GM18499 (cell line): Measurements from ENCODE around the gene PLGLB2.
"Not testable (repeated sequence)": the region's sequence is repeated elsewhere in the genome, so short reads cannot be mapped to it uniquely, and the experiment has no call there.

Experiments
- ATAC-seq: cut with Tn5 transposase; IDR thresholded peaks from one replicate; pipeline ENCODE4 v1.9.1; 2021; ENCODE audit warnings: moderate number of reproducible peaks; ENCODE audit not compliant: insufficient read depth, unreplicated experiment

The PLGLB2 gene

GRCh38 chr2:87747791-87748190 lies at the start of gene PLGLB2:
Gene PLGLB2 (plus strand): TSS chr2:87748087. CDS start chr2:87748154, 67 bp downstream.
- not testable (repeated sequence) for ATAC-seq

GRCh38 chr2:87704572-87705323 lies 43.1 kb upstream of the PLGLB2 start:
- ATAC-seq = not testable (repeated sequence)

GRCh38 chr2:87708368-87708767 lies 39.5 kb upstream of the PLGLB2 start:
- ATAC-seq = not testable (repeated sequence)

- ATAC-seq = not testable (repeated sequence)
Measured at GRCh38 chr2:87727940-87728599, 19.8 kb upstream of the PLGLB2 start.

GRCh38 chr2:87740928-87741327 lies 7.0 kb upstream of the PLGLB2 start:
- not testable (repeated sequence) for ATAC-seq

GRCh38 chr2:87742393-87743108 lies 5.3 kb upstream of the PLGLB2 start:
- not testable (repeated sequence) for ATAC-seq

- not testable (repeated sequence) for ATAC-seq
Measured at GRCh38 chr2:87743638-87744037, 4.2 kb upstream of the PLGLB2 start.

- not testable (repeated sequence) for ATAC-seq
Measured at GRCh38 chr2:87745353-87745951, 2.4 kb upstream of the PLGLB2 start.

- not testable (repeated sequence) for ATAC-seq
Measured at GRCh38 chr2:87748524-87748923, 637 bp downstream of the PLGLB2 start.

- not testable (repeated sequence) for ATAC-seq
Measured at GRCh38 chr2:87750560-87750959, 2.7 kb downstream of the PLGLB2 start.

GRCh38 chr2:87754759-87755158 lies 6.9 kb downstream of the PLGLB2 start:
- ATAC-seq = not testable (repeated sequence)
